HK-2 (cell line): ENCODE data around the gene CACNA1C.
"Not testable (repeated sequence)": the region's sequence is repeated elsewhere in the genome, so short reads cannot be mapped to it uniquely, and the experiment has no call there.

Experiments used
- DNase-seq: peaks from one replicate; pipeline ENCODE4 v3.0.0-alpha.2; 2018; ENCODE audit not compliant: unreplicated experiment

Gene CACNA1C

DNA sequence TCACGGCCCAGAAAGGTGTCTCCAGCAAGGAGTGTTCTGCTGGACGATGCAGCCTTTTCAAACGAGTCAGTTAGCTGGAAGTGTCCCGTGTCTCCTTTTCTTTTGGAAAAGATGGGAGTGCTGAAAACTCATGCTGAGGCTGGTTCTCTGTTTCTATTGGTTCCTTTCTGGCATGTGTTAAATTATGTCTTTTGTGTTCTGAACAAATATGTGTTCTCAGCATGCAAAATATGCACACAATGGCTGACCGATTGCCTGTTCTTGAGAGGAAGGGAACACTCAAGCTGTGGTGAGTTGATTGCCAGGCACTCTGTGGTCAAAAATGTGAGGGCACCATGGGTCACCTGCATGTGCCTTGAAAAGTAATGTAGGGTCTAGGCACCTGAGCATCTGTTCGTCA lies 181.3 kb downstream of the CACNA1C start:
- no peak for DNase-seq

DNA sequence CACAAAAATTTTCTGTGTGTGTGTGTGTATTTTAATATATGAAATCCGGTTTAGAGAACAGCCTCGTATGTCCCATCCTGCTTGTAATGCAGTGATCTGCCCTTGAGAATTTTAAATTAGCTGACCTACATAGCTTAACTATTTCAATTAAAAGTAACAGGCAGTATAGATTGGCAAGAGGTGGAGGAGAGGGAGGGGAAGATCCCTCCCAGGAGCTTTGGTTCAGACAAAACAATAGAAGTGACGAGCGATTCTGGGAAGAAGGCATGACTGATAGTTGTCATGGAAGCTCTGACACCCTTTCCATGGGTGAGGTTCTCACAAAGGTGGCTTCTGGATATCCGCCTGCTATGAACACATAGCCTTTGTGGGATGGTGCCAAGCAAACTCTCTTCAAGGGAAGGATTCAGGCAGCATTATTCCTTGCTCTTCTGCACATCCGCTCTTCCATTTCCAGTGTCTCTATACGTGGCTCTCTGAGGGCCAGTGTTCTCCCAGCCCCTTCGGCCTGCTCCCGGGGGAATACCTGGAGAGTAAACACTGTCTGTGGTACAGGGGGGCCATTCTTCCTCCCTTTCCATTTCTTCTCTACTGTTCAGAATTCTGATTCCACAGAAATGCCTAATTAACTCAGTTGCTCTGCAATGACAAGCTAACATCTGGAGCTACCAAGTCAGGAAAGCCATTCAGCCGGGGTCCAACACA lies 182.0 kb downstream of the CACNA1C start:
- DNase-seq, result no peak

DNA sequence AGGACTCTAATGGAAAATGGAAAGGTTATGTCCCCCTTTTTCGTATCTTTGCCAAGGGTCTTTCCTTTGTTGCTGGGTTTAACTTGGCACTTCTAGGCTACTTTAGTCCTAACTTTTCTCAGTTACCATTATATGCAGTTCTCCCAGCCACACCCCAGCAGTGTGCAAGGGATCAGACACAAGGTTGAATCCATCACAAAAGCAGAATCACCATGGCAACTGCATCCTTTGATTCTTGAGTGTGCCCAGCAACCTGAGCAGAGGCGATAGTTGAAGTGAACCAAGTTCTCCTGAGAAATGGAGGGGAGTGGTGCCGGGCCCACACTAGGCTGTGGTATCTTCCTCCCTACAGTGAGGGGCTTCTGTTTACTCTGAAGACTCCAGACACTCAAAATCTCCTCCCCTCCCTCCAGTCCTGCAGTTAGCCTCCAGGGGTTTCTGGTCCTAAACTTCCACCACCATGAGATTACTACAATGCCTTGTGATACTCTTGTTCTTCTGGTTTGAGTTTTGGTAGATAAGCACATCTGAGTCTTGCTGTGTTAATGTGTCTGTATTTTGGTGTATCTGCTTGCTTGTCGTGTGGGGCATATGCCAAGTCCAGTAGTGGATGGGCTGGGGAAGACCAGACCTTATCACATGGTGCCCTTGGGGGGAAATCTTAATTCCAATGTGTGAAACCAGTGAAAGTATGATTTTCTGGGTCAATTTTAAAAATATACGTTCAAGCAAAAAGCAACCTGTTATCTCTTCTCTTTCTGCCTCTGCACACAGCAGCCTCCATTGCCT lies 183.9 kb downstream of the CACNA1C start:
- no peak for DNase-seq

DNA sequence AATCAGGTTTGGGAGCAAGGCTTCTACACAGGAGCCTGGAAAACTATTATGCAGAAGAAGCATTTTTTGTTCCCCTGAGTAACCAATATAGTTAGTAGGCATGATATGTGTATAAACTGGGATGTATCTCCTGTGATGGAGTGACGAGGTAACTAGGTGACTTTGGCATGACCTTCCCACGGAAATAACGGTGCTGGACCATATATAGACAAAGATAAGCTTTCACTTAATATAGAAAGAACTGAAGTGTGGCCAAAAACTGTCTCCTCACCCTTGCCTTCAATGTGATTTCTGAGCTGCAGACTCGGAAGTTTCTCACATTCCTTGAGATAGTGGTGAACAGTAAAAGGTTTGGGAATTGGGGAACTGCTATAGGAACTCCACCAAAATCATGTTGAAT lies 185.3 kb downstream of the CACNA1C start:
- DNase-seq, result no peak

DNA sequence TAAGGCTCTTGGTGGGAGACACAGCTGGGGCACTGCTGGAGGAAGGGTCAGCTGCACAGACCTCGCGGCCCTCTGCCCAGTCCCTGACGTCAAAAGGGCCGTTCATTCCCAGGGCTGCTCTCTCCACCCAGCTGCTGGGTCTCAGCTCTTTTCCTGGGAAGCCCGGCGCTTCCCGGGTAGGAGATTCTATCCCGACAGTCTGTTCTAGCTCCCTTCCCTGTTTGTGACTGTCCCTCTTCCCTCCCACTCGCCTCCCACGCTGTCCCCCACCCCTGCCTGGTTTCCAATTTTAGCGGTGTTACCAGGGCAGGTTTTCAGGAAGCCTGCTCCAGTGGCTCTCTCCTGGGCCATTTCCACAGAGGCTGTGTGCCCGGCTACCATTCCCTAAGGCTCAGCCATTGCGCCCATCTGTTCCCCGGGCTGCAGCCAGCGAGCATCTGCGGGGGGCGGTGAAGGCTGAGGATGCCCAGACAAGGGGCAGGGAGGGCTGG lies 186.6 kb downstream of the CACNA1C start:
- no peak for DNase-seq

DNA sequence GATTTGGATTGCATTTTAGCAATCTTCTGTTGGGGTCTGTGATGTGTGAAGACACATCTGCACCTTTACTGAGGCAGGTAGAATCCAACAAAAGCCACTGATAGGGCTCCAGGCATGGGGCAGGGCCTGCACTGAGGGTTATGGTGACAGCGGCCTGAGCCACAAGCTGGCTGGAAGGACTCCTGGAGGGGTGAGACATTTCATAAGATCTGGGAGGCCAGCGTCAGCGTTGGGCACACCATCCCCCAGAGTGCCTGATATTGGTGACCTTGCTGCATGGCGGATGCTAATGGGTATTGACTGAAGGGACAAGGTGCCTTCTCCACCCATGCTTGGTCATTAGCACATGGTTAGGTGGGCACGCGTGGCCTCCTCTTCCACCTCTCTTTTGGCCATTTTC lies 187.6 kb downstream of the CACNA1C start:
- no peak for DNase-seq

DNA sequence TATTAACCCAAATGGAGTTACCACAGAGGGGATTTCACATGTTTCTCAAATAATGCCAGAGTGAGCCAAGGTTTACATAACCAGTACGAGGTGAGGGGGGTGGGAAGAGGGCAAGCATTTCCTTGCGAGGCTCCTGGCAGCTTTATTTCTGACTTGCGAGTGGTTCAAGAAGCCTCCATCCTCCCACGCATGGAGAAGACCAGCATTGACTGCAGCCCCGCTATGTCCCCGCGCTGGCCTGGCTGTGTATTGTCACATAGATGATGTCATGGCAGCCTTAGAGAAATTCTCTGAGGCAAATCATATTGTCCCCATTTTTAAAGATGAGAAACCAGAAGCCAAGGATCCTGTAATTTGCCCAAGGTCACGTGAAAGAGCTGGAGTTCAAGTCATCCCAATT lies 188.2 kb downstream of the CACNA1C start:
- DNase-seq, result no peak

DNA sequence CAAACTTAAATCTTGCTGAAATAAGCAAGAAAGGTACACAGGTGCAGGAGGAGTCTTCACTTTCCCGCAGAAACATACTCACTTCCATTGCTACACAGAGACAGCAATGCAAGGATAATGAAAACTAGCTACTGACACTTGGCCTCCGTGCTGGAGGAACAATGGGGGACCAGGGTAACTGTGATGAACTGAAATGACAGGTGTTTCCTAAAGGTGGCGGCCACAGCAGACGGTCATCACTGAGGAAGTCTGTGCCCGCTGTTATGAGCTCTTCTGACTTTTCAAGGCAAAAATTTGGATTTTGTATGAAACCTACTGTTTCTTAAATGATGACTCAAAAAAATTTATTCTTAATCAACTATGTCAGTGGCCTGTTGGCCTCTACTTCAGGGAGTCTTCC lies 189.4 kb downstream of the CACNA1C start:
- DNase-seq, result no peak

DNA sequence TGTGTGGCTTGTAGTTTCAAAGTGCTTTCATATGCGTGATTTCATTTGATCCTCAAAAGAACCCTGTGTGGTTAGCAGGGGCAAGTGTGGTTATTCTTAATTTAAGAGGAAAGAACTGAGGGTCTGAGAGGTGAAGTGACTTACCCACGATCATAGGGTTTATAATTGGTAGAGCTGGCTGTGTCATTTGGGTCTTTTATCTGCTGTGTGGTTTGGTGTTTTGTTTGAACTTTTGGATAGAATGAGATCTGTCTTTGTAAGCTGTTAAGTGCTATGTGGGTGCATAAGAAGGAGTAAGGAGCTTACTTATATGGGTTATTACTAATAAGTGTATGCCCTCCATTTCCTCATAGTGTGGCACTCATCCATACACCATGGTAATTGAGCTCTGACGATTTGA lies 190.0 kb downstream of the CACNA1C start:
- no peak for DNase-seq

DNA sequence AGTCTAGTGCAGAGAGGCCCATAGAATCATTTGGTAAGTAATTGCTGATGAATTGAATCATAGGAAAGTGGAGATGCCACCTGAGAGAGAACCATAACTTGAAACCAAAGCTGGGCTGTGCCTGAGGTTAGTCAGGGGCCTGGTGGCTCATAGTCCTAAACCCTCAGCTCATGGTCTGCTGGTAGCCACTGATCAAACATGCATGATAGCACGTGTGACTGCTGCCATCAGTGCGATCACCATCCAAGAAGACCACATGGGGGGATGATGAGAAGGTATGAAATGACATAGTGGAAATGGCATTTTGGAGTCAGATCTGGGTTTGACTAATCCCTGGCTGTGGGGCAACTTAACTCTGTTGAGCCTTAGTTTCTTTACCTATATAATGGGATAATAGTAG lies 190.5 kb downstream of the CACNA1C start:
- no peak for DNase-seq

DNA sequence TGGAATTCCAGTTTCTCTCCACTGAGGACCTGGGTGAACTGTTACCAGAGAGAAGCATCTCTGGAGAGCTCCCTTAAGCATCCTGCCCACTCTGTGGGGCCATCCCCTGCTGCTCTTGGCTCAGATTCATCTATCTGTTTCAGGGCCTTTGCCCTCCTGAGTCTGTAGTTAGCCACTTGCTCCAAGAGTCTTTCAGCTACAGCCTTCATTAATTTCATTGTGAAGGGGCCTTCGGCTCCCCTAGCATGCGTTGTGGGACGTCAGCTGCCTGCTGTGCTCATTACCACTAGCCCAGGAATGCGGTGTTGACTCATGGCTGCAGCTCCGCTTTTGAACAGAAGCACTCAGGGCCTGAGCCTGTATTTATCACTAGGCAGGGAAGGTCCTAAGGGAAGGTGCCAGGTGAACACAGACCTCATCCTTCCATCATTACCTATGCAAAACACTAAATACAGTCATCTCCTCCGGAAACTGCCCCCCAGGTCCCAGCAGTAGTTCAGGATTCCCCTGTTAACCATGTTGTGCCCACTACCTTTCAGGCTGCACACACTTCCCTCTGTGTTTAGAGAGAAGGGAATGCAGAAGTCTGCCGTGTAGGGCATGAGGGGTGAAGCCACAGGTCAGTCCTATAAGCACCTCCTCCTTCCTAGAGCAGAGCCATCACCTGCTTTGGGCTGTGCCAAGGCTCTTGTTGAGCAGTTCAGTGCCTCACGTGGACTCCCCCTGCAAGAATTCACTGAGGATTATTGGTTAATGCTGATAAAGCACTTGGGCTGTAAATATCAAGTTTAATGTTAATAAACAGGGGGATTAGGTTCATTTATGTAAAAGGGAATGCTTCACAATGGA lies 191.4 kb downstream of the CACNA1C start:
- peak; percentile 49 for DNase-seq

DNA sequence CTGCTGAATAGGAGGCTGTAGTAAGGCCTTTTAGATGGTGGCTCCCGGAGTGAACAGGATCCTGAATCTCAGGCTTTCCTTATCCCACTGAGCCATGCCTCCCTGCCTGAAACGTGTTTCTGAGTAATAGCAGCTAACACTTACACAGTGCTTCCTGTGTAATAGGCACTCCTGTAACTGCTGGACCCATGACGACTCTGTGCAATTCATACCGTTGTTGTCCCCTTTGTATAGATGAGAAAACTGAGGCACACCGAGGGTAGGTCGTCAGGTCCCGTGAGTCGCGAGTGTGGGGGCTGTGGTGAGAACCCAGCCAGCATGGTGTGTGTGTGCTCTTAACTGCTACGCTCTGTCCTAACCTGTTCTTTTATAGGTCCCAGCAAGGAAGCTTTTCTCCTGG lies 193.6 kb downstream of the CACNA1C start:
- DNase-seq, result no peak

DNA sequence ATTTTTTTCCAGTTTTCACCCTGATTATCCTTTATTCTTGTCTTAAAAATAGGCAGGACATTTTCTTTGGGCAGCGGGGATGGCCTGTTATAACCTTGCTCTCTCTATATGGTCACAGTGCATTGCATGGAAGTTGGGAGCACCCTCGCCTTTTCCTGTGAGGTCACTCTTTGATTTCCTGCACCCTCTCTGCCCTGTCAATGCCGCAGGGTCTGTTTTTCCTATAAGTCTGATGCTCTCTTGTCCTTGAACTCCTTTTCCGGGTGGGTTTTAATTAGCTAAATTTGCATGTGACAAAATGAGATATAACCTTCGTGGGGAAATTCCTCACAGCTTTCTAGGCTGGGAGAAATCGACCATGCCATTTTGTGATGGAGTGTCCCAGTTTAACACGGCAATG lies 194.3 kb downstream of the CACNA1C start:
- no peak for DNase-seq

DNA sequence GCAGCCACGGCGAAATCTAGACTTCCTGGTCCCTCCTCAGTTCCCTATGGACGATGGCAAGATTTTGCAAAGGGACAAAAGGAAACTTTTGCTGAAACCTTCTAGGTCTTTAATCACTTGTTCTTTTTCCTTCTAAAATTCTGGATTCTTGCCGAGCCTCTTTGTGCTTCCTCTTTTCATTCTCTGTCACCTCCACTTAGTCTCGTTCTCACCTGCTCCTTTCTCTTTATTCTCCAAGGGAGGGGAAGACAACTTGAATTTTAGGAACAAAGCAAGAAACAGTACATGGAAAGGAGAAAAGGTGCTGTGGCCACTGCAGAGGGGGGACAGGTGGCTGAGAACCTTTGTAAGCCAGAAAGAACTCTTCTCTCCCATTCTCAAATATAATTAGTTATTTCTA lies 194.8 kb downstream of the CACNA1C start:
- no peak for DNase-seq

DNA sequence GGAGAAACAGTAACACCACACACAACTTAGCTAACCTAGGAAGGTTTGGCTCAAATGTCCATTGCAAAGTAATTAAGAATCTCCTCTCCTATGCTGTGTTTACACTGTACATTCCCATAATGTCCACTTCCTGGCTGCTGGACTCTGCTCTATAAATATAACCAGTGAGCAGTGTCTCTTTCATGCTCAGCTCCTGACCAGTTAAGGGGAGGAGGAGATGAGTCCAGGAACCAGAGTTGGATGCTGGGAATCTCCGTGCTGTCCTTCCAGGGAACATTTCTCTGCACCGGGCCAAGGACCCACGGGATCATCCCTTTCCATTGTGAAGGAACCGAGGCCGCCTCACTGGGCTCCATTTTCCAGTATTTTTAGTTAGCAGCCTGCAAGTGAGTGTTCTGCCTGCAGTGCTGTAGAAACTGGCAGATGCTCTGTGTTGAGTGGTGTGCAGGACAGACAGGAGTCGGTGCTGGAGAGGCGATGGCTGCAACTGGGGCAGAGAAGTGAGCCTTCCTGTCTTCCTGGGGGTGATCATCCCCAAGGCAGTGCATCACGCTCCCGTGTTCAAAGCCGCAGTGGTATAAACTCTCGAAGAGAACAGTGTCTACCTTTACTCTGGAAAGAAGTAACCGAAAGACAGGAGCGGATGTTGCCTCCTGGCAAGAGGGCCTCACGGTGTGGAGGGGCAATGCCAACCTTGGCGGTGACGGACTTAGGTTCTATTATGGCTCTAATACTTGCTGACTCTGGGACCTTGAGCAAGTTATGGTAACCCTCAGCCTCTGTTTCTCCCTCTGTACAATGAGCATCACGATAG lies 195.5 kb downstream of the CACNA1C start:
- DNase-seq, result no peak

DNA sequence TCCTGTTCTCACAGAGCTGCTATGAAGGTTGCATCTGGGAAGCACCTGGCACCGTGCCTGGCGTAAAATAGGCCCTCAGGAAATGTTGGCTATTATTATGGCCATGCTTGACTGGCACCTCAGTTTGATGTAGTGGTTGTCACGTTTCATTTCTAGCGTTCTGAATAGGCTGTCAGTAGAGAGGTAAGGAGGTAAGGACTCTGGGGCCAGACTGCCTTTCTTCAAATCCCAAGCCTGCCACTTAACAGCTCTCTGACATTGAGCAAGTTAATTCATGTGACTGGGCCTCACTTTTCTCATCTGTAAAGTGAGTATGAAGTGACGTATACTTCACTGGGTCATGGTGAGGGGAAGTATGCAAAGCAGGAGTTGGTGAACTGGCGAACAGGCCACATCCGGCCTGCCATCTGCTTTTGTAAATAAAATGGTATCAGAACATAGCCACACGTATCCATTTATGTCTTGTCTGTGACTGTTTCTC lies 196.2 kb downstream of the CACNA1C start:
- no peak for DNase-seq

DNA sequence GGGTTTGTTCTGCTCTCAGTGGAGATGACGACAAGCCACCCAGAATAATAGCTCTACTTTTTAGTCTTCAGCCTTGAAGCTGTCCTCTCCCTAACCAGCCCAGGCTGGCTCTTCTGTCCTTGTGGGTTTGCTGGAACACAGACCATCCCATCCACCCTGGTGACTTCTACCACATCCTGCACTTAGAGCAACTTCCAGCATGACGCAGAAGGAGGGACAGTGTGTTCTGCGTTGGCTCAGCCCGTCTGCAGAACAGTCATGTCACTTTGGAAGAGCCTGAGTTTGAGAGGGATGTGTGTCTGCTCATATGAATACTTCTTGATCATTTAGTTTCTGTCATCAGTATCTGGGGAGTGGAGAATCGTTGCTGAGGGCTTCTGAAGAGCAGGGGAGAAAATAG lies 198.0 kb downstream of the CACNA1C start:
- DNase-seq, result no peak

DNA sequence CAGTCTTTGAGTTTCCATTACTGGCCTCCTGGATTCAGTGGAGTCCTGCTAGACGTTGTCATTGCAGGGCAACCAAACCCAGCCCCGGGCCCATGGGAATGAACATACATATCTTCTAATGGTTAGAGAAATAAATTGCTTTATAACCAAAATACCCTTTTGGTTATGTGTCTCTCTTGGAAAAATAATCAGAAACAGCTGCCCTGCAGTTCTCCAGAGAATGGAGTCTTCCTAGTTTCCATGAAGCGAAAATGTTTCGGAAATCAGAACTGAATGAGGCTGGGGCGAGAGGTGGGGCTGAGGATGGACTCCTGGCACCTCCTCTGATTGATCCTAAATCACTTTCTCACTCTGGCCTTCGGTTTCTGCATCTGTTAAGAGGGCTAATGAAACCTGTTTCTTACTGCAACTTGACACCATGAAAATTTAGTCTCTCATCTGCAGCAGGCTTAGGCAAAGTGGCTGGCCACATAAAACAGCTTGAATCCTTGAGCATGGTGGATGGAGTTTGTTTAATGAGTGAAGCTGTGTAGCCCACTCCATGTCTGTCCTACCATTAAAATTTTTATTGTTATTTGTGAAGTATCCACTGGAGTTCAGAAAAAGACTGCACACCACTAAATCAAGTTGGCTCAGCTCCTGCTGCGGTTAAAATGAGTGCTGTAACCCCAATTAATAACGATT lies 198.9 kb downstream of the CACNA1C start:
- DNase-seq, result no peak

DNA sequence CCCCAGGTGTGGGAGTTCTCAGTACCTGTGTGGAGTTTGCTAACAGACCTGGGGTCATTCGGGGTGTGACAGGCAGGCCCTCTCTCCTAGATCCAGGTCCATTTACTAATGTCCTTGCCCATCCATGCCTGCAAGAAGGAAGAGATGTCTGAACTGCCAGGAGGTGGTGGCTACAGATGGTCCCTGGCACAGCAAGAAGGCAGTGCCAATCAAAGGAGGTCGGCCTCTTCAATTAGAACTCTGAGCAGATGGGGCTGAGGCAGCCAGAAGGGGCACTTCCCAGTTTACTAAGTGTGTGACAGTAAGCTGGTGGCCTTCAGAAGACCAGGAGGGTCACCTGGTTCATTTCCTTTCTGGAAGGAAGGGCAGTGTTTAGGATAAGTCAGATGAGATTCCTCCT lies 202.5 kb downstream of the CACNA1C start:
- no peak for DNase-seq

DNA sequence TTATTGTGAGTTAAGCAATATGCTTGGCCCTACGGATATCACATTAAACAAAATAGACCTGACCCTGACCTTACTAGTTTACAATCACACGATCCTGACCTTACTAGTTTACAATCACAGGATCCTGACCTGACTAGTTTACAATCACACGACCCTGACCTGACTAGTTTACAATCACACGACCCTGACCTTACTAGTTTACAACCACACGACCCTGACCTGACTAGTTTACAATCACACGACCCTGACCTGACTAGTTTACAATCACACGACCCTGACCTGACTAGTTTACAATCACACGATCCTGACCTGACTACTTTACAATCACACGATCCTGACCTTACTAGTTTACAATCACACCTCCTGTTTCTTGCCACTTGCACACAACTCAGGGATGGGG lies 202.9 kb downstream of the CACNA1C start:
- not testable (repeated sequence) for DNase-seq

DNA sequence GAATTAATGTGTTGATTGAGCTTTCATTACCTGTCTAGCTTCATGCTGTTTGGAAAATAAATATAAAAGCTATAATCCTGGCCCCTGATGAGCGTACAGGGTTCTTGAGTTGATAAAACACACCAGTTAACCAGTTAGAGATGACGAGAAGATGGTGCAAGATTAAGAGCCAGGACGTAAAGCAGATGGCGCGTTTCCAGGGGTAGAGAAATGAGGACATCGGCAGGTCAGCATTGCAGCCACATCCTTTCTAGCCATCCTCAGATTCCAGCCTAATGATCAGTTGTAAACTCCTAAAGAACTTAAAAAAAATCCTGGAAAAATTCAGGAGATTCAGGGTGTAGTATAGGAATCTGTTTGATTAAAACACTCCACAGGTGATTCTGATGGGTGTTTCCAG lies 203.7 kb downstream of the CACNA1C start:
- no peak for DNase-seq
